TTC549 (cell line): ENCODE measurements around the gene ZFHX3.
"Not testable (repeated sequence)": the region's sequence is repeated elsewhere in the genome, so short reads cannot be mapped to it uniquely, and the experiment has no call there.

Experiments used
- FAIRE-seq: peaks from 2 replicates; lab custom pipeline; 2012; peaks lifted over from hg19 to GRCh38; lab: Jason Lieb, UNC

Gene ZFHX3, protein sequence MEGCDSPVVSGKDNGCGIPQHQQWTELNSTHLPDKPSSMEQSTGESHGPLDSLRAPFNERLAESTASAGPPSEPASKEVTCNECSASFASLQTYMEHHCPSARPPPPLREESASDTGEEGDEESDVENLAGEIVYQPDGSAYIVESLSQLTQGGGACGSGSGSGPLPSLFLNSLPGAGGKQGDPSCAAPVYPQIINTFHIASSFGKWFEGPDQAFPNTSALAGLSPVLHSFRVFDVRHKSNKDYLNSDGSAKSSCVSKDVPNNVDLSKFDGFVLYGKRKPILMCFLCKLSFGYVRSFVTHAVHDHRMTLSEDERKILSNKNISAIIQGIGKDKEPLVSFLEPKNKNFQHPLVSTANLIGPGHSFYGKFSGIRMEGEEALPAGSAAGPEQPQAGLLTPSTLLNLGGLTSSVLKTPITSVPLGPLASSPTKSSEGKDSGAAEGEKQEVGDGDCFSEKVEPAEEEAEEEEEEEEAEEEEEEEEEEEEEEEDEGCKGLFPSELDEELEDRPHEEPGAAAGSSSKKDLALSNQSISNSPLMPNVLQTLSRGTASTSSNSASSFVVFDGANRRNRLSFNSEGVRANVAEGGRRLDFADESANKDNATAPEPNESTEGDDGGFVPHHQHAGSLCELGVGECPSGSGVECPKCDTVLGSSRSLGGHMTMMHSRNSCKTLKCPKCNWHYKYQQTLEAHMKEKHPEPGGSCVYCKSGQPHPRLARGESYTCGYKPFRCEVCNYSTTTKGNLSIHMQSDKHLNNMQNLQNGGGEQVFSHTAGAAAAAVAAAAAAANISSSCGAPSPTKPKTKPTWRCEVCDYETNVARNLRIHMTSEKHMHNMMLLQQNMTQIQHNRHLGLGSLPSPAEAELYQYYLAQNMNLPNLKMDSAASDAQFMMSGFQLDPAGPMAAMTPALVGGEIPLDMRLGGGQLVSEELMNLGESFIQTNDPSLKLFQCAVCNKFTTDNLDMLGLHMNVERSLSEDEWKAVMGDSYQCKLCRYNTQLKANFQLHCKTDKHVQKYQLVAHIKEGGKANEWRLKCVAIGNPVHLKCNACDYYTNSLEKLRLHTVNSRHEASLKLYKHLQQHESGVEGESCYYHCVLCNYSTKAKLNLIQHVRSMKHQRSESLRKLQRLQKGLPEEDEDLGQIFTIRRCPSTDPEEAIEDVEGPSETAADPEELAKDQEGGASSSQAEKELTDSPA (N-terminal part only)

GRCh38 chr16:73047536-73048291 is at the start of gene ZFHX3:
Gene ZFHX3, minus strand, starts transcription at chr16:73048128. Its CDS starts 87,983 bp downstream, at chr16:72960145.
- FAIRE-seq, result no peak

DNA sequence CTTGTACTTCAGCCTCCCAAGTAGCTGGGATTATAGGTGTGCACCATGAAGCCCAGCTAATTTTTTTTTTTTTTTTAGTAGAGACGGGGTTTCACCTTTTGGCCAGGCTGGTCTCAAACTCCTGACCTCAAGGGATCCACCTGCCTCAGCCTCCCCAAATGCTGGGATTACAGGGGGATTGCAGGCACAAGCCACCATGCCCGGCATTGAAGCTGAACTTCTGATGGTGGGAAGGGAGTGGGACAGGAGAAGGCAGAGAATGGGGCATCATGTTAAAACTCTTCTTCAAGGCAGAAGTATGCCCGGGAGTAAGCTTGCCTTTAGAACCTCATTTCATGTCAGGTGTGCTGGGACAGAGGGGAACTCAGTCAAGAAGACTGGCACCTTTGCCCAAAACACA is 48.6 kb upstream of the ZFHX3 start:
- FAIRE-seq, result no peak

DNA sequence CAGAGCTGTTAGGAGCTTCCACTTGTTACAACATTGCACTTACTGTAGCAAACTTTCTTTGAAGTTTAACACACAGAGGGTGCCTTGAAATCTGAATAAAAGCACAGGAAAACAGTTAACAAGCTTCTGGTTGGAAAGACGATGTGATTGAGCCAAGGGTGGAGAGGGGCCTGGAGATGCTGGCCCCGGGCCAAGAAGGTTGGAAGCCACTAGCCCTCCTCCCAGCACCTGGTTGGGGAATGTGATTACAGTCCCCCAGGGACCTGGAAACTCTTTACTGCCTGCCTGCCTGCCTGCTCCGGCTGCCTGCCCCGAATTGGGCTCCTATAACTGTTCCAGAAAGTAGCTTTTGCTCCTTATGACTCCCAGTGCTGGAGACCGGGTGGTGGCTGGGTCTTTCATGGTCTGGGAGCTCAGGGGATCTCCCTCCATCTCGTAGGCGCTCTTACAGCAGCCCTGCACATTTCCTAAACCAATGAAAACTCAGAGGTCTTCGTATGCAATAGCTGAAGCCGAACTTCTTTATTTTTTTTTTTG is 48.0 kb upstream of the ZFHX3 start:
- FAIRE-seq, result no peak

DNA sequence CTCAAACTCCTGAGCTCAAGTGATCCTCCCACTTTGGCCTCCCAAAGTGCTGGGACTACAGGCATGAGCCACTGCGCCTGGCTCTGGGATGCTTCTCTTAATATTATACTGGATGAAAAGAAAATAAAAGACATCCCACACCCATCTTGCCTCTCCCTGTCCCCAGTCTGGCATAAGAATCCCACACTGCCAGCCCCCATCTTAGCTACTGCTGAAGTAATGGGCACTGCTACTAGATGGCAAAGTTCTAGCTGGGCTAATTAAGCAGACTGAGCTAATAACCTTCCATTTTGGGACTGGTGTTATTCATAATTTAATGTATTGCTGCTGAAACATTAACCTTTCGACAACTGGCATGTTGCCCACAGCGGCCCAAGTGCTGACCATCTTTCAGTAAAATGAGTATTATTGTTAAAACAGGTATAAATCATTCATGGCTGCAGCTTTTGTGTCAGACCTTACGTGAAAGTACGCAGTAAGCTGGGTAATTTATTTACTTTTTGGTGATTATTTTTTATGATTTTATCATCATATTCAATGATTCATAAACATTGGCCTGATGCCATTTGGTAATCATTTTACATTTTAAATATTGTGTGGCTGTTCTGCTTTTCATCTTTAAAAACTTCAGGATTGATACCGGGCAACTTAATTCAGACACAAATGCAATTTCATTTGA is 47.4 kb upstream of the ZFHX3 start:
- no peak for FAIRE-seq

GRCh38 chr16:73094371-73094770 is 46.4 kb upstream of the ZFHX3 start:
- FAIRE-seq, result no peak

DNA sequence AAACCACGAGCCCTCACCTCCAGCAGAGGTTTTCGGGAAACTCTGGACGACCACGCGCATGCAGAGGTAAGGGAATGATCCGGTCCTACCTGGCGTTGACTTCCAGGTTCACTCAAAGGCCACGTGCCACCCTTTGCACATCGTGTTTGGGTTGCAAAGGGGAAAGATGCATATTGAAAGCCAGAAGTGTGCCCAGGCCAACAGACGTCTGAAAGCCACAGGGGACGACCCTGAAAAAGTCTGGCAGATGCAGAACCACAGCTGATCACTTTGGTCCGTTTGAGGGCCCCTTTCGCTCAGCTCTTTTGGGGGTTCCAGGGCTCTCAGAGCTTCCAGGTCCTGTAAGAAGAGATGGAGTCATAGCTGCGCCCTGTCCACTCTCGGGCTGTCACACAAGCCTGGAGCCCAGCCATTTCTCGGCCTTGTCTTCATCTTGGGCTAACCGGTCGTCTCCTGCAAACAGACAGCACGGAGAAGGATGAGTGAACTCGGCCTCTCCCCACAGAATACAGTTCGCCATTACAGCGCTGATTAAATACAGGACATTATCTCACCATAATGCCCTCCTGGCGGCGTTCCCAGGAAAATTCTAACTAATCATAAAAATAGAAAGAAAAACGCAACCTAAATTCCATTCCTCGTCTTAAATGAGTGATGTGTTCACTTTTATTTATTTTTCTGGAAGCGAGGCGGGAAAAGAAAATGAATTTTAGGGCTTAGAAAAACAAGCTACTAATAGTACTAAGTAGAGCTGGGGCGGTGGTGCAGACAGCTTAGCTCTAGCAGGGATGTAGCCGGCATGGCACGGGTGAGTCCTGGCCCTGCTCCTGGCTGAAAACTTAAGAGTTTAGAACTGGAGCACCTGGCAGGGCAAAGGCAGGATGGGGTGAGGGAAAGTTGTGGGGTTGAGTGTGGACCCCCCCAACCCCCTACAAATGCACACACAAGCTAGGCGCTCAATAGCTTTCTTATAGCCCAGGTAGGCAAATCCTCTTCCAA is 45.5 kb upstream of the ZFHX3 start:
- no peak for FAIRE-seq

DNA sequence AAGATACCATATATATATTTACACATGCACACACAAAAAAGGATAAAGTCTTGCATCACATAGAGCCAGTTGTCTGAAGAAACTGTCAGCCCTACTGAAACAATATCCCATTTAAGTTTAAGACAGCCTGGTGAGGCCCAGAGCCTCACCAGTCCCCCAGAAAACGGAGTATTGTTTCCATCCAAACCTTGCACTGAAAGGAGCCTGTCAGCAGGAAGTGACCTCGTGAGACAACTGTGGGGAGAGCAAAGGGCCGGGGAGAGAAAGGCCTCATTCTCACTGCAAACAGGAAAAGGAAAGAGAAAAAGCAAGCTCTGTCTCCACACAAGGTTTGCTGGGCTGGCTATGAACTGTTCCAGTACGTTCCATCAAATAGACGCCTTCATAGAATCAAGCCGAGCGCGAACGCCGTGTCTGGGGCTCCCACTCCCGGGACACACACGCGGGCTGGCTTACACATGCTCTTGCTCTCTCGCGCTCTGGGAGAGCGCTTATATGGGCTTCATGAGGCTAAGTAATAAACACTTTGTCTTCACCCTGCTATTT is 44.4 kb upstream of the ZFHX3 start:
- FAIRE-seq, result no peak

DNA sequence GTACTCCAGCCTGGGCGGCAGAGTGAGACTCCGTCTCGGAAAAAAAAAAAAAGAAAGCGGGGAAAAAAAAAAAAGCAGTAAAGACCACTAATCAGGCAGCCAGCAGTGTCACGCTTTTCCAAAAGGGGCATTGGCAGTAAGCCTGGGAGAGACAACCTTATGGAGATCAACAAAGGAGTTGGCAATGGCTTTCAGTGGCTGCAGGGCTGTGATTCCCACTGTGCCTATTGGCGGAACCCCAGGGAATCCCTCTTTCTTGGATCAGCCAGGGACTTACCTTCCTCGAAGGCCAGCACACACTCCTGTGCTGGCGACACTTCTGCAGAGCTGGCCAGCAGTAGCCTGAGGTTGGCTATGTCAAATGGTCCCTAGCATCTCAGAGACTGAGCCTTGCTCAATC is 43.2 kb upstream of the ZFHX3 start:
- no peak for FAIRE-seq

GRCh38 chr16:73089420-73089819 is 41.5 kb upstream of the ZFHX3 start:
- no peak for FAIRE-seq

- no peak for FAIRE-seq
Measured at GRCh38 chr16:73086108-73086507, 38.2 kb upstream of the ZFHX3 start.

DNA sequence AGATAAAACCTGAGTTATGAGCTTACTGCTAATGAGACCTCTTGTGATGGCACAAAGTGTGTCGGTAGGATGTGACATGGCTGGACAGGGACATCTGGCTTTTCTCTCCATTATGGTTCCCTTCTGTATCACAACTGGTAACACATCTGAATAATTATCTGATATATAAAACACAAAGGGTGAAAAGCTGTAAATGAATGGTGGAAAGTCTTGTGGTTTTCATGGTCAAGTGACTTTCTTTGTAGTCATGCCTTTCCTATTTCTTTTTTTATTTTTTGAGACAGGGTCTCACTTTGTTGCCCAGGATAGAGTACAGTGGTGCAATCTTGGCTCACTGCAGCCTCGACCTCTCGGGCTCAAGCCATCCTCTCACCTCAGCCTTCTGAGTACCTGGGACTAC is 35.3 kb upstream of the ZFHX3 start:
- FAIRE-seq, result no peak

DNA sequence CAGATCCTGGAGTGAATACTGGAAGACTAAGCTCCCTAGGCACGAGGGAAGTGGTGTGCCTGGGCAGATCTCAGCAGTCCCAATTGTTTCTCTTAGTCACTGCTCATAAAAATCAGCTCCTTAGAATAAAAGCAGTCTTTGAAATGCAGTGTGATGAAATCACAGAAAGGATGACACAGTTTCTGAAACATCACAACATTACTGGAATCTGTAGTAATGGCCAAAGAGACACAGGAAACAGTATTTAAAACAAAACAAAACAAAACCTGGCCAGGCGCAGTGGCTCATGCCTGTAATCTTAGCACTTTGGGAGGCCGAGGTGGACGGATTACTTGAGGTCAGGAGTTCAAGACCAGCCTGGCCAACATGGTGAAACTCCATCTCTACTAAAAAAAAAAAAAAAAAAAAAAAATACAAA is 34.7 kb upstream of the ZFHX3 start:
- not testable (repeated sequence) for FAIRE-seq

DNA sequence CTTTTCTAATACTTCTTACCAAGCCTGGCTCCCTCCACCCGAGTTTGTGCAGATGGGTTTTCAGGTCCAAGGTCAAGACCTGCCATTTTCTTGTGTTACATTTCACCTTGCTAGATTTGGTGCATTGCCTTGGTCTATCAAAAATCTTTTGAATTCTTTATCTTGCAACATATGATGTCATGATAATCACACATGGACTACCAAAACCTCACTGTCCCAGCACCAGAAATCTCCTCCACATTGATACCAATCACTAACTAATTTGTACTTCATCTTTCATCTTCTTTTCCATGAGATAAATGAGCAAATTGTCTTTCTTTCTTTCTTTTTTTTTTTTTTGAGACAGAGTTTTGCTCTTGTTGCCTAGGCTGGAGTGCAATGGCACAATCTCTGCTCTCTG is 33.0 kb upstream of the ZFHX3 start:
- FAIRE-seq, result no peak

- FAIRE-seq, result no peak
Measured at GRCh38 chr16:73076324-73076810, 28.4 kb upstream of the ZFHX3 start.

- FAIRE-seq, result no peak
Measured at GRCh38 chr16:73074382-73074781, 26.5 kb upstream of the ZFHX3 start.

GRCh38 chr16:73072051-73072450 is 24.1 kb upstream of the ZFHX3 start:
- FAIRE-seq, result not testable (repeated sequence)

DNA sequence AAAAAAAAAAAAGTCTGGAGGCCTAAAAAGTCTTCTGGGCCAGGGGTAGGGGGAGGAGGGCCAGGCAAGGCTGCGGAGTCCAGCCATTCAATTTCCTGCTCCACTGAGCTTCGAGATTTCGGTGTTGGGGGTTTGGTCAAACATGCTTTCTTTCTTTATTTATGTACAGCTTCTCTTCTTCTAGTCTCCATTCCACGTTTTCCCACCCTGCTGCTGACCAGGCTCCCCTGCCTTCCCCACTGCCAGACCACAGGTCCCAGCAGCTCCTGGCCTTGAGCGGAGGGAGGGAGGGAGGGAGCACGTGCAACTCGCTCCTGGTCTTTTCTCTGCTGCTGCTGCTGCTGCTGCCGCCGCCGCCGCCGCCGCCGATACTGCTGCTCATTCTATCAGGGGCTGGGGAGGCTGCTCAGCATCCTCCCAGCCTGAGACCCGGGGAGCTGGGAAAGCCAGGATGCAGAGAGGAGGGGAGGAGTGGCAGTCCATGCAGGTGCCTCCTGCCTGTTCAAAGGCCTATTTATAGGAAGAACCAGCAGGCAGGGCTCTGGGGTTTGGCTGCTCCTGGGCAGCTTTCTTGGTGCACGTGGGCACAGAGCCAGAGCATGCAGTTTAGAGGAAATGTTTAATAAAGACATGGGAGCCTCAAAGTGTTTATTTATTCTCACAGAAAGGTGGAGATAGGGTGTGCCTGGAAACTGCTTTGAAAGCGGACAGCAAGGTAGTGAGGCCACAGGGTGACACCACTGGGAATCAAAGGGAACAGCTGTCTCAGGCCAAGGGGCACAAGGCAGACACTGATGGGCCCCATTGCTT is 23.4 kb upstream of the ZFHX3 start:
- FAIRE-seq, result no peak

DNA sequence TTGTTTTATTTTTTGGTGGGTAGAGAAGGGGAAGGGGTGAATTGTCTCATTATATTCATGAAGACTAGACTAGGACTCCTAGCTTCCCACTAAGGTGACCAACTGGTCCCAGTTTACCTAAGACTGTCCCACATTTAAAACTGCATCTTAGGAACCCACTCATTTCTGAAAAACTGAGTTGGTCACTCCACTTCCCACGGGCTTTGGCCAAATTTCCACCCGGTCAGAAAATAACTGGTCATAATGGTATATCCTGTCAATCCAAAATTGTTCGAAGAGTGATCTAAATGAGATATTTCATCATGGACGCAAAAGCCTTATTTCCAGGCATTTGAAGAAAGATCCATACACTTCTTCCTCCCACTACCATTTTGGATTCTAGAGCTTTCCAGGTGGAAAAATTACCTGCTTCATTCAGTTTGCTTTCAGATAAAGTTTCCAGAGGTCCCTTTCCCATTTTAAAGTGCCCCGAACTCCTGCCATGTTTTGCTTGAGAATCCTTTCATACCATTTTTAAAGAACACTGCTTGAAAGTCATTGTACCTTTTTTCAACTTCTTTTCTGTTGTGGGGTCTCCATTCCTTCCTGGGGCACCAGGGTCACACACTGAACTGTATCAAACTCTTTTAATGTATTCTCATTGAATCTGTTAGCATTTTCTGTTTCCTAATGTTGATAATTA is 21.8 kb upstream of the ZFHX3 start:
- FAIRE-seq, result no peak
